ENCODE measurements around the gene PLBD2.

GRCh38 chr12:113424456-113424855 is 66.1 kb downstream of the PLBD2 start:
- no peak for TF ChIP-seq POLR2A (IDR thresholded peaks at IDR 0.05)
- TF ChIP-seq, protein P1, sequence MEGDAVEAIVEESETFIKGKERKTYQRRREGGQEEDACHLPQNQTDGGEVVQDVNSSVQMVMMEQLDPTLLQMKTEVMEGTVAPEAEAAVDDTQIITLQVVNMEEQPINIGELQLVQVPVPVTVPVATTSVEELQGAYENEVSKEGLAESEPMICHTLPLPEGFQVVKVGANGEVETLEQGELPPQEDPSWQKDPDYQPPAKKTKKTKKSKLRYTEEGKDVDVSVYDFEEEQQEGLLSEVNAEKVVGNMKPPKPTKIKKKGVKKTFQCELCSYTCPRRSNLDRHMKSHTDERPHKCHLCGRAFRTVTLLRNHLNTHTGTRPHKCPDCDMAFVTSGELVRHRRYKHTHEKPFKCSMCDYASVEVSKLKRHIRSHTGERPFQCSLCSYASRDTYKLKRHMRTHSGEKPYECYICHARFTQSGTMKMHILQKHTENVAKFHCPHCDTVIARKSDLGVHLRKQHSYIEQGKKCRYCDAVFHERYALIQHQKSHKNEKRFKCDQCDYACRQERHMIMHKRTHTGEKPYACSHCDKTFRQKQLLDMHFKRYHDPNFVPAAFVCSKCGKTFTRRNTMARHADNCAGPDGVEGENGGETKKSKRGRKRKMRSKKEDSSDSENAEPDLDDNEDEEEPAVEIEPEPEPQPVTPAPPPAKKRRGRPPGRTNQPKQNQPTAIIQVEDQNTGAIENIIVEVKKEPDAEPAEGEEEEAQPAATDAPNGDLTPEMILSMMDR (IDR thresholded peaks at IDR 0.05) = no peak
